Measurements from ENCODE around the gene WNK2.

Gene WNK2

DNA sequence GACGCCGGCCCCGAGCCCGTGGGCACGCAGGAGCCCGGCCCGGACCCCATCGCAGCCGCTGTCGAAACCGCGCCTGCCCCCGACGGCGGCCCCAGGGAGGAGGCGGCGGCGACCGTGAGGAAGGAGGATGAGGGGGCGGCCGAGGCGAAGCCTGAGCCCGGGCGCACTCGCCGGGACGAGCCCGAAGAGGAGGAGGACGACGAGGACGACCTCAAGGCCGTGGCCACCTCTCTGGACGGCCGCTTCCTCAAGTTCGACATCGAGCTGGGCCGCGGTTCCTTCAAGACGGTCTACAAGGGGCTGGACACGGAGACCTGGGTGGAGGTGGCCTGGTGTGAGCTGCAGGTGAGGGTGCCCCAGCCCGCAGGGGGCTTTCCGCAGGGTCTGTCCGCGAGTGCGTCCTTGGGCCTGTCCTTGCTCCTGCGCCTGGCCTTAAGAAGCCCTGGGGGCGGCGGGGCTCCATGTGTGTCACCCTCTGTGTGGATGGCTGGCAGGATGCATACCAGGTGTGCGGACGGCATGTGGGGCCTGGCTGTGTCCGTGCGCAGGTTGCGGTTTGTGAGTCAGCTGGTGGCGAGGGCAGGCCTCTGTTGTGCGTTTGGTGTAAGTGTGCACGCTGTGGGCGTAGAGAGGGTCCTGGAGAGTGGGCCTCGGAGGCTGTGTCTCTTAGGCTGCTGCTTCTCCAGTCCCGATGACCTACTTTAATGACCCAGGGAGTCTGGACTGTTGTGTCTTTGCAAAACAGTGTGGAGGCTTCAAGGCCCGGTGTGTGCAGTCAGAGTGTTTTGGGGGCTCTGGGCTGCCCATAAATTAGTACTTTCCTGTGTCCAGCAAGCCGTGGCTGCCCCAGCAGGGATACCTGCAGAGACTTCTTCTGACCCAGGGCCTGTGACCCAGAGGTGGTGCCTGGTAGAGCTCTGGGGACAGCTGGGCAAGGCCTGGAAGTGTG is 1.6 kb downstream of the WNK2 start:
- no peak for DNase-seq (ENCODE audit: low read depth in 3 of 3, low spot score in 1 of 3)

DNA sequence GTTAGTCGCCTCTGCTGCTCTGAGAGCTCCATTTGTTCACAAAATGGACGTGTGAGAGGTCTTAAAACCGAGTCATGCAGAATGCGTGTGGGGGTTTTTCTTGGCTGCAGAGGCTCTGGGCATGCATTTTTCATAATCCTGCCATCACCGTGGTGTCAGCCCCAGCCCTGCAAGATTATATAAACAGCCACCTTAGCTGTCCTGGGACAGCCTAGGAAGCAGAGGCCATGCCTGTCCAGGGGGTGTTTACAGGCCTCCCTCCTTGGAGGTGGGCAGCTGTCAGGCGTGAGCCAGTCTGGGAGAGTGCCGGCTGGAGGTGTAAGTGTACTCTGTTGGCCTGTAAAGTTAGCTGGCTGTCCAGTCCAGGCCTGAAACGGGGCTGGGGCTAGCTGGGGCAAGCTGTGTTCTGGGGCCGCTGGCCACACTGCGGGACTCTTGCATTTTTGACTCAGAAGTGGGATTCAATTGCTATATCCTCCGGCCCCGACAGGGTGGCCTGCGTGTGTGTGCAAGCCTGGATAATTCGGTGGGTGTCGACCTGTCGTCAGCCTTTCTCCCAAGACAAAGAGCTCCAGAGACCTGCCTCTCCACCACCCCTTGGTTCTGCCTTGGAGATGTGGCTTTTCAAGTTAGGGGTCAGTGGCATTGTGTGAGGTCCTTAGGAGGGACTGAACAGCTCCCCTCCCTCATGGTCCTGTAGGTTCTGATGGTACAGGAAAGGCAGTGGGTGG is 2.4 kb downstream of the WNK2 start:
- no peak for DNase-seq (ENCODE audit: low read depth in 3 of 3, low spot score in 1 of 3)

DNA sequence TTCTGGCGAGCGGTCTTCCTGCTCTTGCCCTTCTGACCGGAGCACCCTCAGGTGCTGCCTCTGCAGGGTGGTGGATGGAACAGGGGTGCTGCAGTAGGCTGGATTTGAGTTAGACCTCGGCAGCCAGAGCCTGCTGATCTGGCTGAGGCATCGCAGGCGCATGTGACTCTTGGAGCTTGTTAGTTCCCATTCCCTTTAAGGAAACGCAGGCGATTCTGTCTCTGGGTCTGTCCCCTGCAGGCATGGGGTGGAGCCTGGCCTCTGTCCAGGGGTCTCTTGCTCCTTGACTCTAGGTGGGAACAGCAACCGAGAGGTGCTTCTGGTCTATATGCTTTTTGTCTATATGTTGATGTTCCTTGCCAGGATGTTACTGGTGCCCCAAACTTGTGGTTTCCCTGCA is 3.1 kb downstream of the WNK2 start:
- DNase-seq (ENCODE audit: low read depth in 3 of 3, low spot score in 1 of 3) = no peak

DNA sequence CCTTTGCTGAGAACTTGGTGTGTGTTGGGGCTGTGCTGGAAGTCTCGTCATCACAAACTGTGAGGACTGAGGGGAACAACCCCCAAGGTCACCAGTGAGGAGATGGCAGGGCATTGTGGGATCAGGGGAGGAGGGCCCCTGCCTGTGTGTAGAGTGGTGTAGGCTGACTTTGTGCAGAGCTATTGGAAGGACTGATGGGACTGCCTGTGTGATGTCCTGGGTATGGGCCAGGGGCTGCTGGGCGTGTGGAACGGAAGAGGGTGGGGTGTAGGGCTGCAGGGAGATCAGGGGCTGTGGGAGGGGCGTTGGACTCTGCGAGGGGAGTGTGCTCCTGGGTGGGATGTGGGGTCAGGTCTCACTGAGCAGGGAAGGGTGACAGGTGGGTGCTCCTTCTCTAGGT is 3.6 kb downstream of the WNK2 start:
- no peak for DNase-seq (ENCODE audit: low read depth in 3 of 3, low spot score in 1 of 3)

DNA sequence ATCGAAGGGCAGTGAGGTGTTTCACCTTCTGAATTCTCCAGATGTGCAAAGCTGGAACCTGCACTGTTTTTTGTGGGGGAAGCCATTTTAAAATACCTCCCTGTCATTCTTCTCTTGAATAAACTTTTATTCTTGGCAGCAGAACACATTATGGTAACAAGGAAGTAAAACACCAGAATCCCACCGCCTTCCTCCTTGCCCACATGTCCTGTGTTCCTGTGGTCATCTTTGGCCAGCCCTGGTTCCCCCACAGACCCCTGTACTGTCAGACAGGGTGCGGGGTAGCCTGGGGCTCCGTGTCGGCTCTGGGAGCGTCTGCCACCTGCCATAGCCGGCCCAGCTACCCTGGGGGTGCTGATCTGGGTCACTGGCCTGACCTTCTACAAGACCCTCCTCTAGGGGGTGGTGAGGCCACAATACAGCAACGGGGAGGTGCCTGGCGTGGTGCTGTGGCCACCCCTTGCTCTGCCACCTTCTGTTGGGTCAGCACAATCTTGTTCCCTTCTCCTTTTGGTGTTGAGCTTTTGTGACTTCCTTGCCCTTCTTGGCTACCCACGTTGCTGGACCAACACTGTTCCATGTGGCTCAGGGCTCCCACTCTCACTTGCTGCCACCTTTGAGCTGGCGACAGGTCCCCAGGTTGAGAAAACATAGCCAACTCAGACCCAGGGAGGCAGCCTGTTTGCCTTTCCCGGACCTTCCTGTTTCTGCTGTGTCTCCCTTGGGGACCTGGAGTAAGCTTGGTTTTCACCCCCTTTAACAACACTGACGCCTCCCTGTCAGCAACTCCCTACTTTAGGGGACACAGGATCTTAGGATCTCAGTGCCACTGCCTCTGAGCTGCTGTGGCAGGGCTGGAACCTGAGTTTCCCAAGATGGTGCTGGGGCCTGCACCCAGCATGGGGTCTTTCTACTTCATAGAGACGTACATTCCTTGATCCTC is 4.8 kb downstream of the WNK2 start:
- DNase-seq (ENCODE audit: low read depth in 3 of 3, low spot score in 1 of 3) = no peak

DNA sequence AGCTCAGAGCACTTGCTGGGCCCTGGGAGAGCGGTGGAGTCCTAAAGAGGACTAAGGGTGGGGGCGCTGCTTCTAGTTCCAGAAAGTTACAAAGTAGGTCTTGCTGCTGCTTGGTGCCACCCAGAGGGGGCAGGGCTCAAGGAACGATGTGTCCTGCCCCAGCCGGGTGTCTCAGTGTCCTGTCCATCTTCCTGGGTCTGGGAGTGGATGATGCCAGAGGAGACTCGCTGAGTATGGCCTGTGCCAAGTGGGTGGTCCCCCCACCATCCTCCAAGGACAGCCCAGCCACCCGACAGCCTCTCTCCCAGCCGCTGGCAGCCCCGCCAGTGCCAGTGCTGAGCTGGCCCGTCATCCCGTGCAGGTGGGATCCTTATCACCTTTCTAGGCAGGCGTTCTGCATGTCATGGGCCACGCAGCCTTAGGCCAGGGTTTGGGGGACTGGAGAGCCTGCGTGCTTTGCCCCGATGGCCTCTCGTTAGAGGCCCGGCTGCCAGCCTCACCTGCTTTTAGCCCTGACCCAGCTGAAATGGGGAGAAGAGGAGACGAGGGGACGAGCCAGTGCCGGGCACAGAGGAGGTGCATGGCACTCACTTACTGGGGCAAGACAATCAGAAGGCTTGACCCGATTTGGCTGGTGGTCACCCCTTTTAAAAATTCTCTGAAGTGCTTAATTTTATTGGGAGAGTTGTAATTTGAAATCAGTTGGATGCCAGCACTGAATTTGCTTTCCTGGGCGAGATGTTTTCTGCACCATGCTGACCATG is 5.6 kb downstream of the WNK2 start:
- DNase-seq (ENCODE audit: low read depth in 3 of 3, low spot score in 1 of 3) = no peak

DNA sequence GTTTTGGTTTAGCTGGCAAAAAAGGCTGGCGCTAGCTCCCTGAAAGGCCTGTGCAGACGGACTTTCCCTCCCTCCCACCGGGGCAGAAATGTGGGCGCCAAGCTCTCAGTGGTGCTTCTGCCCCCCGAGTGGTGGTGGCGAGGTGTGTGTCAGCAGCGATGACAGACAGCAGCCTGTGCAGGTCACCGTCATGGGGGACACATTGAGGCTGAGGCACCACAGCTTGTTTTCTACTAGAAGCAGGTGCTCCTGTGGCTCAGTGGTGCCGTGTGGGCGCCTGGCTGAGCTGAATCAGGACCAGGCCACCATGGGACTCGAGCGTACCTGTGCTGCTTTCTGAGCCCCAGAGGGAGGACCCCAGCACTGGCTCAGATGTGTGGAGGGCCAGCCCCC is 6.2 kb downstream of the WNK2 start:
- no peak for DNase-seq (ENCODE audit: low read depth in 3 of 3, low spot score in 1 of 3)

DNA sequence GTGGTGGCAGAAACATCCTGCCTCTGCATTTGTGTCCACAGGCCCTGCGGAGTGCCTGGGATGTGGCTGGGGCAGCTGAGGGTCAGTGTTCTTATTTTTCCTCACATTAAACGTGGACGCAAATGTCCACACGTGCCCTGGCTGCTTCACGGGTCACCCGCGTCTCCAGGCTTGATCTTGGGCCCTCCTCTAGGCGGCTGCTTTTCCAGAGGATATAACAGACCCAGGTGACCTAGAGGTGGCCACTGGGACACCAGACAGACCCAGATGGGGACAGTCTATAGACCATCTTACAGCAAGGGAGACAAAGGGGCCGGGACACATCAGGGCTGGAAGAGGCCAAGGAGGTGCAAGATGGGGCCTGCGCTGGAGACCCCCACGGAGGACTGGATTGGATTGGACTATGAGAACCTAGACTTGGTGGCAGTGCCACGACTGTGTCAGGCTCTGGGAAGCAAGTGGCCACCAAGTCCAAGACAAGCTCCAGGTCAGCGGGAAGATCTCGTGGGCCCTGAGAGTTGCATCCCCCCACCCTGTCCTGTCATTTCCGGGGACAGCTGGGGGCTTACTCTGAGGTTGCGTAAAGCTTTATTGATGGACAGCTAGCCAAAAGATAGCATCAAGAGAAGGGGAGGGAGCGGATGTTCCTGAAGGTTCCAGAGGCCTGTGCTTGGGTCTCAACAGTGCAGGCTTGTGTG is 6.9 kb downstream of the WNK2 start:
- DNase-seq (ENCODE audit: low read depth in 3 of 3, low spot score in 1 of 3) = no peak

DNA sequence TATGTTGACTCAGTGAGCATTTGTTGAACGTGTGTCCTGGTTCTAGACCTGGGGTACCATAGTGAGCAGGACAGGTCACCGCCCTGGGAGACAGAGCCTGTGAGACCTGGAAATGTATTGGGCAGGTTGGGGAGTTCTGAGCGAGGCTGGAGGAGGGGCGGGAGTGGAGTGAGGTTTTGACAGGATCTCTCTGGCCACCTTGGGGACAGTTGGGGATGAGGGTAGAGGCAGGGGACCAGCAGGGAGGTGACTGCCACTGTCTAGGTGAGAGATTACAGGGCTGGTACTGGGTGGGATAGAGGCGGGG is 7.4 kb downstream of the WNK2 start:
- no peak for DNase-seq (ENCODE audit: low read depth in 3 of 3, low spot score in 1 of 3)

DNA sequence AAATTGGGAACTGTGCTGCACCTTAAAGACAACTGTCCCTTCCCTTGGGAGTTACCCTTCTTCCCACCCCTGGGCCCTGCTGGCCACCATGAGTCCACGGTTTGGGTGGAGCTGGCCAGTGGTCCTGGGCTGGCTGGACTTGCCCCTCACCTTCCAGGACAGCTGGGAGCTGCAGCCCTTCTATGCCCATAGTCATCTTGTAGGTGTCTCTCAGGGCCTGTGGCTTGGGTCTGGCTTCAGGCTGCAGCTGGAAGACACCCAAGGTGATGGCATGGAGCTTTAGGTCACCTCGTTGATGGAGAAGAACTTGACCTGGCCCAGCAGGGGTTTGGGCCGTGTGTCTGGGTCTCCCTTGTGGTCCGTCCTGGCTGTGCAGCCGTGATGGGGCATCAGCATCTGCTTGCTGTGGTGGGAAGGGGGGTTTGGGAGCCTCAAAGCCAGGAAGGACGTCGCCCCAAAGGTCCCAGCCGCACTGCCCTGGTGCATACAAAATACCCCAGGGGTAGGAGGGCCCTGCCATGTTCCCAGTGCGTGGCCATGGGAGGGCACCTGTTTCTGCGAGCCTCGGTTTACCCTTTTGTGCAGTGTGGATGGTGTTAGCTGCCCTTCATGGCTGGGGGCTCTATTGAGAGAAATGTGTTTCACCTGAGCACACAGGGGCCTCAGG is 8.9 kb downstream of the WNK2 start:
- DNase-seq (ENCODE audit: low read depth in 3 of 3, low spot score in 1 of 3) = no peak

DNA sequence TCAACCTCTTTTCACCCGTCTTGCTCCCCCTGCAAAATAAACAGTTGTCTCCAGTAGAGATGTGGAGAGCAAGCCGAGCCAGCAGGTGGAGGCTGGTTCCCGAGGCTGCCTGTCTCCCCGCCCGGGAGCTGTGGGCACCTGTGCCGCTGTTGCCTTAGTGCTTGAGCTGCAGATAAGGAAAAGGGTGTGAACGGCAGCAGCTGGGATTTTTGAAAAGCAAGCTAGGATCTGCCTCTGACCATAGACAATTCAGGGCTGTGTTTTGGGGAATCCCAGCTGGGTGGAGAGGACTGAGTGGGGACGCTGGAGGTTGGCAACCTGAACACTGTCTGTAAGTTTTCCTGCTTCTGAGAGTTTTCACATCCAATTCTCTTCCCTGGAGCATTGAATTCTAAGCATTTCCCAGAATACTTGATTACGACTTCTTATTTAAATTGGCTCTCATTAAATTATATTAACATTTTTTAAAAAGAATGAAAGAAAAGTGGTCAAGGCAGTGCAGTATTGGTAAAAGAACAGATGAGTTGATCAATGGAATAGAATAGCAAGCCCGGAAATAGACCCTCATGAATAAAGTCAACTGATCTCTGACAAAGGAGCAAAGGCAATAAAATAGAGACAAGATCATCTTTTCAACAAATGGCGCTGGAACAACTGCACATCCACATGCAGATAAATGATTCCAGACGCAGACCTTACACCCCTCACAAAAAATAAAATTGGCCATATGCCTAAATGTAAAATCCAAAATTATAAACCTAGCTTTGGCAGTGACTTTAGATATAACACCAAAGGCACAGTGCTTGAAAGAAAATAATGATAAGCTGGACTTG is 9.7 kb downstream of the WNK2 start:
- no peak for DNase-seq (ENCODE audit: low read depth in 3 of 3, low spot score in 1 of 3)

DNA sequence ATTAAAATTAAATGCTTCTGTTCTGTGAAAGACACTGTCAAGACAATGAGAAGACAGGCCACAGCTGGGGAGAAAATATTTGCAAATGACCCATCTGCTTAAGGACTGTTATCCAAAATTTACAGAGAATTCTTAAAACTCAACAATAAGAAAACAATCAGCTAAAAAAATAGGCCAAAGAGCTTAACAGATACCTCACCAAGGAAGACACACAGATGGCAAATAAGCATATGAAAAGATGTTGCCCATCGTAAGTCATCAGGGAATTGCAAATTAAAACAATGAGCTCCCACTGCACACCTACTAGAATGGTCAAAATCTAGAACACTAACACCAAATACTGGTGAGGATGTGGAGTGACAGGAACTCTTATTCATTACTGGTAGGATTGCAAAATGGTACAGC is 10.3 kb downstream of the WNK2 start:
- DNase-seq (ENCODE audit: low read depth in 3 of 3, low spot score in 1 of 3) = no peak

DNA sequence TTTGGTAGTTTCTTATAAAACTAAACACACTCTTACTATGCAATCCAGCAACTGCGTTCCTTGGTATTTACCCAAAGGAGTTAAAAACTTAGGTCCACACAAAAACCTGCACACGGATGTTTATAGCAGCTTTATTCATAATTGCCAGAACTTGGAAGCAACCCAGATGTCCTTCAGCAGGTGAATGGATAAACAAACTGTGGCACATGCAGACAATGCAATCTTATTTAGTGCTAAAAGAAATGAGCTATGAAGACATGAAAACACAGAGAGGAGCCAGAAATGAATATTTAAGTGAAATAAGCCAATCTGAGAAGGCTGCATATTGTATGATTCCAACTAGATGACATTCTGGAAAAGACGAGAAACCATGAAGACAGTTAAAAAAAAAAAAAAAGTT is 10.7 kb downstream of the WNK2 start:
- DNase-seq (ENCODE audit: low read depth in 3 of 3, low spot score in 1 of 3) = no peak

DNA sequence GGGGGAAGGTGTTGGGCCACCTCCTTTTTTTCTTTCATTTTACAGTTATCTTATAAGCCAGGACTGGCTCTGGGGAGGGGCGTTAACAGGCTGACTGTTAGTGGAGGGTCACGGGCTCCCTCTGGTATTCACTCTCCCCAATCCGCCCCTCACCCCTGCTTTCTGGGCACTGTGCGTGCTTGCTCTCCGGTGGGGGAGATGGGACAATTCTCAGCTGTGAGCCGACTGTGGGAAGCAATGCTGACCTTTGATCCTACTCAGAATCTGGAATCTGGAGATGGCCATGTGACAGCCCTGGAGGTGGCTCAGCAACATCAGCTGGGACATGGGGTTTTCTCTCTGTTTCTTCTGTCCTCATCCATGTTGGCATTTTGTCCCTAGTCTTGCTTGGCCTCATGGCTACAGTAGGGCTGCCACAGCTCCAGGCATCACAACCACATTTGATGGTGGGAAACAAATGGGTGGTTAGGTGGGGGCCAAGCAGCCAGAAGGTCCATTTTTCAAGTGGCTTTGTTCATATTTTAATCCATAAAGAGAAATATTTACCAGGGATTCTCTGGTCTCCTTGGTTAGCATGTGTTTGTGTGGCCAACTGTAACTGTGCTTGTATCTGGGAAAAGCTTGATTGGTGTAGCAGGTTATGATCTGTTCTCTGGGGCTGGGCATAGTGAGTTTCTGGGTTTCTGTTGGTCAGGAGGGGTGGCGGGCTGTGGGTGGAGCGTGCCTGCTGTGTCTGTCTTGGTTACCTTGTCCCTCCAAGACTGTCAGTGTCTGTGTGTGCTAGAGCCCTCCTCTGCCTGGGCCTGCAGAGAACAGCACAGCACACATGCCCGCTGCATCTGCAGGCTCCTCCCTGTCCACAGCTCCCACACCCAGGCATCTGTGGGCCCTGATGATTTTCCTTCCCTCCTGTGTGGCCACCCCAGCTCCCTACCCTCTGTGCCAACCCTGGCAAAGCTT is 12.4 kb downstream of the WNK2 start:
- no peak for DNase-seq (ENCODE audit: low read depth in 3 of 3, low spot score in 1 of 3)

DNA sequence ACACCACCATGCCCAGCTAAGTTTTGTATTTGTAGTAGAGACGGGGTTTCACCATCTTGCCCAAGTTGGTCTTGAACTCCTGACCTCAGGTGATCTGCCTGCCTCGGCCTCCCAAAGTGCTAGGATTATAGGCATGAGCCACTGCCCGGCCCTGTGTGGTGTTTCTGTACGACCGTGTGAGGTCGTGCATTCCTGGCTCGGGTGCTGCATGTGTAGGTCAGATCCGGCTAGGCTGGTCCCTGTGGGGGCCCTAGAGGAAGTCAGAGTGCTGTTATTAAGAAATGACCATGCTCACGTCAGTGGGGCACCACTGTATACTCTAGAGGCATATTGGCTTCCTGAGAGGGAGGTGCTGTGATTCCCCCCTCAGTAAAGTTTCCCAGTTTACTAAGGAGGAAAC is 13.7 kb downstream of the WNK2 start:
- no peak for DNase-seq (ENCODE audit: low read depth in 3 of 3, low spot score in 1 of 3)

DNA sequence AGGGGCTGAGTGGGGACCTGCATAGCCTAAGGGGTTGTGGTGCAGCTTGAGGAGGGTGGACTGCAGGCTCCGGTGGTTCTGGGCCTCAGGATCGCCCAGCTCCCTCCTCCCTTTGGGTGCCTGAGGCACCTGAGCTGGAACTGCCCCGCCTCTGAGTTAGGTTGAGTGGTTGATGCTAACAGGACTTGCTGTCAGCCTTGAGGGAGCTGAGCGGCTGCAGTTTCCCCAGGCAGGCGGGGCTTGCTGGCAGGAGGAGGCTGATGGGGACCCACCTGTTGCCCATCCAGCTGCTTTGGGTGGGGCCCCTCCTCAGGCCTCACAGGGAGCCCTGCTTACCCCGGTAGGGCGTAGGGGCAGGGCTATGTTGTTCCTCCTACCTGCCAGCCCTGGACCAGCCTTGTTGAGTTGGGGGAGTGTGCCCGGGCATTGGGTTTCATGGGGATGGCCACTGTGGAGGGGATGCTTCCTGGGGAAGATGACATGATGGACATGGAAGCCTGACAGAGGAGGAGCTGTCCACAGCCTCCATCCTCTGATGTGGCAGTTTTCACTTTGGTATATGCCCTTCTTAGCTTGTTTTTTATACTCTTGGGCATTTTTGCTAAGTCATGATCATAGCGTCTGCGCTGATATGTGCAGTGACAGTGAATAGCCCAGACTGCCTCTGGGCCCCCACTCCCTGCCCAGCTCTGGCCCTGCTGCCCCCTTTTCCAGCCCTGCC is 14.3 kb downstream of the WNK2 start:
- no peak for DNase-seq (ENCODE audit: low read depth in 3 of 3, low spot score in 1 of 3)

Data from stimulated activated CD4-positive, alpha-beta T cell treated with anti-CD3 and anti-CD28 coated beads, TNF-alpha, amount 100 ng/mL, for 1 hour (primary cell).